Kidney epithelial cell (primary cell): ENCODE measurements around the gene KCNN4. TPM values are rescaled to one million over a fixed set of nuclear protein-coding genes. Genes with fewer than 3 reads are reported as not detected.
"Not testable (repeated sequence)": the region's sequence is repeated elsewhere in the genome, so short reads cannot be mapped to it uniquely, and the experiment has no call there.

ENCODE experiments used
- DNase-seq: peaks from one replicate; pipeline ENCODE4 v3.0.0-alpha.2; 2010; ENCODE audit warnings: low read depth
- H3K27me3 ChIP-seq: 2 replicates; pipeline ENCODE4 v1.6.0; 2011; ENCODE audit warnings: low read length; ENCODE audit not compliant: control insufficient read depth, insufficient read depth
- H3K36me3 ChIP-seq: 2 replicates; pipeline ENCODE4 v1.5.1; 2011; ENCODE audit warnings: low read length; ENCODE audit not compliant: control insufficient read depth, insufficient read depth
- H3K4me3 ChIP-seq: 2 replicates; pipeline ENCODE4 v1.5.1; 2011; ENCODE audit warnings: low read depth, mild to moderate bottlenecking, control low read depth, low read length
- total RNA-seq: library from RNA; depleted of rRNA; stranded (reverse); fragments of >200 nt; gene quantifications from 2 replicates; pipeline ENCODE4 v1.2.3, GENCODE V29; 2015
- TF ChIP-seq, protein P1 (sequence below): IDR thresholded peaks from 2 replicates; pipeline ENCODE4 v1.5.1; 2011; ENCODE audit warnings: mild to moderate bottlenecking, moderate library complexity, low read length, control low read depth, inconsistent platforms; ENCODE audit not compliant: insufficient read depth, poor library complexity, severe bottlenecking

The KCNN4 gene
- total RNA-seq, 1 donor from 2014 or later, result 10.8 TPM

GRCh38 chr19:43818500-43818899 is 37.7 kb upstream of the KCNN4 start:
- Histone ChIP-seq H3K27me3 (peaks cover 6% of the 10 kb centered on the region), H3K4me3 (no peak overlapping the region), H3K36me3 (no peaks in the 10 kb centered on the region)
- no peak for DNase-seq
- TF ChIP-seq, protein P1, sequence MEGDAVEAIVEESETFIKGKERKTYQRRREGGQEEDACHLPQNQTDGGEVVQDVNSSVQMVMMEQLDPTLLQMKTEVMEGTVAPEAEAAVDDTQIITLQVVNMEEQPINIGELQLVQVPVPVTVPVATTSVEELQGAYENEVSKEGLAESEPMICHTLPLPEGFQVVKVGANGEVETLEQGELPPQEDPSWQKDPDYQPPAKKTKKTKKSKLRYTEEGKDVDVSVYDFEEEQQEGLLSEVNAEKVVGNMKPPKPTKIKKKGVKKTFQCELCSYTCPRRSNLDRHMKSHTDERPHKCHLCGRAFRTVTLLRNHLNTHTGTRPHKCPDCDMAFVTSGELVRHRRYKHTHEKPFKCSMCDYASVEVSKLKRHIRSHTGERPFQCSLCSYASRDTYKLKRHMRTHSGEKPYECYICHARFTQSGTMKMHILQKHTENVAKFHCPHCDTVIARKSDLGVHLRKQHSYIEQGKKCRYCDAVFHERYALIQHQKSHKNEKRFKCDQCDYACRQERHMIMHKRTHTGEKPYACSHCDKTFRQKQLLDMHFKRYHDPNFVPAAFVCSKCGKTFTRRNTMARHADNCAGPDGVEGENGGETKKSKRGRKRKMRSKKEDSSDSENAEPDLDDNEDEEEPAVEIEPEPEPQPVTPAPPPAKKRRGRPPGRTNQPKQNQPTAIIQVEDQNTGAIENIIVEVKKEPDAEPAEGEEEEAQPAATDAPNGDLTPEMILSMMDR, result no peak

GRCh38 chr19:43817454-43817853 is 36.7 kb upstream of the KCNN4 start:
- not testable (repeated sequence) for H3K36me3 ChIP-seq, H3K27me3 ChIP-seq, DNase-seq, H3K4me3 ChIP-seq

GRCh38 chr19:43814663-43815352 is 34.0 kb upstream of the KCNN4 start:
- H3K27me3 ChIP-seq, result no peaks in the 10 kb centered on the region
- TF ChIP-seq, protein P1, result no peak
- DNase-seq, result no peak
- H3K4me3 ChIP-seq, result no peak overlapping the region
- H3K36me3 ChIP-seq, result no peaks in the 10 kb centered on the region

GRCh38 chr19:43812688-43813087 is 31.9 kb upstream of the KCNN4 start:
- no peaks in the 10 kb centered on the region for H3K27me3 ChIP-seq
- H3K36me3 ChIP-seq, result no peaks in the 10 kb centered on the region
- no peak overlapping the region for H3K4me3 ChIP-seq
- no peak for DNase-seq
- TF ChIP-seq, protein P1, result no peak

DNA sequence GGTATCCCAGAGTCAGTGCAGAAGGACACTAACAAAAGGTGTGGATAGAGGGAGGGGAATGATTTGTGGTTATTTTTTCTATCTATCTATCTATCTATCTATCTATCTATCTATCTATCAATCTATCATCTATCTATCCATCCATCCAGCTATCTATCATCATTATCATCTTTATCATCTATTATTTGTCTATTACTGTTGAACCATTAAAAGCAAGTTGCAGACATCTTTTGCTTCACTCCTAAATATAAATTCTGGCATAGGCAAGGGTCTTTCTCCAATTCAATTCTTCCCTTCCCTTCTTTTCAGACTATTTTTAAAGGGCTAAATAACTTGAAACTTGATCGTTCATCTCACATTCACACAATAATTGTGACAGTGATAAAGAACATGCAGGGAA is 31.5 kb upstream of the KCNN4 start:
- no peak for DNase-seq
- H3K27me3 ChIP-seq, result no peaks in the 10 kb centered on the region
- TF ChIP-seq, protein P1, result no peak
- H3K4me3 ChIP-seq, result no peak overlapping the region
- no peaks in the 10 kb centered on the region for H3K36me3 ChIP-seq

- Histone ChIP-seq H3K27me3 (no peaks in the 10 kb centered on the region), H3K4me3 (no peak overlapping the region), H3K36me3 (no peaks in the 10 kb centered on the region)
- TF ChIP-seq, protein P1, result no peak
- no peak for DNase-seq
Observed at GRCh38 chr19:43811837-43812236, 31.1 kb upstream of the KCNN4 start.
